Stimulated activated CD4-positive, alpha-beta T cell treated with anti-CD3 and anti-CD28 coated beads, TNF-alpha, amount 100 ng/mL, for 4 hours (primary cell): ENCODE measurements around the gene XRN1.
A peak's percentile ranks its signal among the peaks of the same experiment; 100 is the strongest.
"Not testable (repeated sequence)": the region's sequence is repeated elsewhere in the genome, so short reads cannot be mapped to it uniquely, and the experiment has no call there.

Source experiments
- DNase-seq, 3 experiments: peaks; one replicate each; pipeline ENCODE4 v3.0.0-alpha.2; 2020; ENCODE audit warnings: low read depth in 3 of 3

XRN1 gene

GRCh38 chr3:142337994-142338393 lies 109.8 kb downstream of the XRN1 start:
- no peak for DNase-seq

- DNase-seq = no peak
Measured at GRCh38 chr3:142332390-142332789, 115.4 kb downstream of the XRN1 start.

DNA sequence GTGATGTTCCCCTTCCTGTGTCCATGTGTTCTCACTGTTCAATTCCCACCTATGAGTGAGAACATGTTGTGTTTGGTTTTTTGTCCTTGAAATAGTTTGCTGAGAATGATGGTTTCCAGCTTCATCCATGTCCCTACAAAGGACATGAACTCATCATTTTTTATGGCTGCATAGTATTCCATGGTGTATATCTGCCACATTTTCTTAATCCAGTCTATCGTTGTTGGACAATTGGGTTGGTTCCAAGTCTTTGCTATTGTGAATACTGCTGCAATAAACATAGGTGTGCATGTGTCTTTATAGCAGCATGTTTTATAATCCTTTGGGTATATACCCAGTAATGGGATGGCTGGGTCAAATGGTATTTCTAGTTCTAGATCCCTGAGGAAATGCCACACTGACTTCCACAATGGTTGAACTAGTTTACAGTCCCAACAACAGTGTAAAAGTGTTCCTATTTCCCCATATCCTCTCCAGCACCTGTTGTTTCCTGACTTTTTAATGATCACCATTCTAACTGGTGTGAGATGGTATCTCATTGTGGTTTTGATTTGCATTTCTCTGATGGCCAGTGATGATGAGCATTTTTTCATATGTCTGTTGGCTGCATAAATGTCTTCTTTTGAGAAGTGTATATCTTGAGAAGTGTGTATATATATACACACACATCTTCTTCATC lies 123.4 kb downstream of the XRN1 start:
- not testable (repeated sequence) for DNase-seq

GRCh38 chr3:142319912-142320311 lies 127.9 kb downstream of the XRN1 start:
- DNase-seq = no peak

DNA sequence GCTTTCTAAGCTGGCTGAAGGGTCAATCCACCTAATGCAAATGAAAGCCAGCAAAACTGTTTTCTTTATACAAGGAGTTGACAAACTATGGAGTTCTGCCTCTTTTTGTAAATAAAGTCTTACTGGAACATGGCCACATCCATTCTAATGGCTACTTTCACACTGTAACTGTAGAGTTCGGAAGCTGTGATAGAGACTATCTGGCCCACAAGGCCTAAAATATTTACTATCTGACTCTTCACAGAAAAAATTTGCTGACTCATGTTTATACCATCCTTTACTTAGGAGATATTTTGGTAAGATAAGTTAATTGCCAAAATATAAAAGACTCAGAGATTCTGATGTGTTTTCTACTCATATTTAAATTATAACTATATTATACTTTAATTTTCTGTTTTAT lies 128.7 kb downstream of the XRN1 start:
- DNase-seq = no peak

- no peak for DNase-seq
Measured at GRCh38 chr3:142318331-142318730, 129.5 kb downstream of the XRN1 start.

DNA sequence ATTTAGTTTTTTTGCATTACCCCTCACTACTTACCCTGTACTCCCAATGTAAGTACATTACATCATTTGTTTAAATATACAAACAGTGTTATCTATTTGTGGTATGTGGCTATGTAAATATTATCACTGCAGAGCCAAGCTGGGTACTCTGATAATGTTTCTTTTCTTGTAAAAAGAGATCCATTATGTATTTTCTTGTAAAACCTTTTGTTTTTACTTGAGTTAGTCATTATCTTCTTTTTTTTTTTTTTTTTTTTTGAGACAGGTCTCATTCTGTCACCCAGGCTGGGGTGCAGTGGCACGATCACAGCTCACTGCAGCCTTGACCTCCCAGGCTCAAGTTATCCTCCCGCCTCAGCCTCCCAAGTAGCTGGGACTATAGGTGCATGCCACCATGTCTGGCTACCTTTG lies 131.9 kb downstream of the XRN1 start:
- DNase-seq = not testable (repeated sequence)

GRCh38 chr3:142315083-142315482 lies 132.8 kb downstream of the XRN1 start:
- DNase-seq = no peak

DNA sequence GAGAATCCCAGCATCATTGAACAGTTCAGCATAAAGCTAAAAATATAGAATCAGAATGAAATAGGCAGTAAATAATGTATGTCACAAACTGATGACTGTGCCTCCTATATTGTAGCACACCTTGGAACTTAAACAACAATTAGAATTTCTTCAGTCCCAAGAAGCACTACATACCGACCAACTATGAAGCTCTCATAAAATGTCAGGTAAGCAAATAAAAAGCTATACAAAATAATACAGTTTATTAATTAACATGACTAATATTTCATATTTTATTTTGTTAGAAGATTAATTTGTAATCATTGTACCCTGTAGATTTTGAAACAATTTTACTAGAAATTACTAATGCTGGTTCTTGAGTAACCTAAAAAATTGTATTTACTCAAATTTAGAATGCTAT lies 137.4 kb downstream of the XRN1 start:
- DNase-seq = no peak

GRCh38 chr3:142302847-142303246 lies 145.0 kb downstream of the XRN1 start:
- DNase-seq = not testable (repeated sequence)

DNA sequence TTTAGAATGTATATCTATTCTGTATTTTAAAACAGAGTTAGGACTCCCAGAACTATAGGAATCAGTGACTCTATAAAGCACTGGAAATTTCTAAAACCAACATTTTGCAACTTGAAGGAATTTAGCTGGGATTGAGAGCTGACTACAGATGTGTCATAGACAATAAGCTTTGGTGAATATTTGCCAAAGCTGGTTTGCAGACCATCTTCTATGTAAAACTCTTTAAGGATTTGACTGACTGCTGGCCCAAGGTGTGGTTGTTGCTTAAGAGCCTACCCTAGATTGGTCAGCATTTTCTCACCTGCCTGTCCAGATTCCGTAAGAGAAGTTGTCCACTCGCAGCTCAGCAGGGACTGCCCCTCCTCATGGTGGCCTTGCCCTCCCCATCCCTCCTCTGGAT lies 149.2 kb downstream of the XRN1 start:
- DNase-seq = no peak

GRCh38 chr3:142296507-142296906 lies 151.3 kb downstream of the XRN1 start:
- no peak for DNase-seq

GRCh38 chr3:142287866-142288638 lies 159.8 kb downstream of the XRN1 start:
- no peak for DNase-seq

DNA sequence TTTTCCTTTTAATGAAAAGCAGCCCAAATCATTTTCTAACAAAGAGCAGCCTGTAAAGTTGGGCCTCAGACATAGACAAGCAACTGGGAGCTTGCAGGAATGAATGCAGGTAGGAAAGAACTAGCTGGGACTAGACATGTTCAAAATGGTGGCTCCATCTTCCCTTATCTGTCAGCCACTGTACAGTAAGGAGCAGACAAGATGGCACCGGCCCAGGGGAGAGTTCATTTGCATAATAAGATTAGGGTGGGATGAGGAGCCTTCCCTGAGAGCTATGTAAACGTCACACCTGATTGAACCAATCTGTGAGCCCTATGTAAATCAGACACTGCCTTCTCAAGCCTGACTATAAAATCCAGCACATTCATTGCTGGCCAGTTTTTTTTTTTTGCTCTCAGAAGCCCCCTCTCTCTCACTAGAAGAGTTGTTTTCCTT lies 162.7 kb downstream of the XRN1 start:
- no peak for DNase-seq

- no peak for DNase-seq
Measured at GRCh38 chr3:142282503-142282902, 165.3 kb downstream of the XRN1 start.

DNA sequence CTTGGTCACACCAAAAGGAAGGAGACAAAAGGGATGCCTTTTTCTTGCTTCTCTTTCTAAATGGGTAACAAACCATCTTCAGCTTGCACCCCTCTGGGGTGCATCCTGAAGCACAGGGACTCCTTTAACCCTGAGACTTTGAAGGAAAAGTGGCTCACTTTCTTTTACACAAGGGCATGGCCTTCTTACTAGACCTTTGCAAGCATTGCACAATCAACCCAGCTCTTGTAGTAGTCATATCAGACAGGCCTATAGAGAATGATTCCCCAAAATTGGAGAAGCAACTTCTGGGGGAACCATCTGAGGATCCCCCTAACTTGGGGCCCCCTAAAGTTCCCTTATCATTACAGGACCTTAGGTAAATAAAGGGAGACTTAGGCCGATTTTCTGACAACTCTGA lies 166.4 kb downstream of the XRN1 start:
- no peak for DNase-seq

- DNase-seq = peak in 1 of 3 experiments; percentile 20
Measured at GRCh38 chr3:142279965-142280590, 167.8 kb downstream of the XRN1 start.

DNA sequence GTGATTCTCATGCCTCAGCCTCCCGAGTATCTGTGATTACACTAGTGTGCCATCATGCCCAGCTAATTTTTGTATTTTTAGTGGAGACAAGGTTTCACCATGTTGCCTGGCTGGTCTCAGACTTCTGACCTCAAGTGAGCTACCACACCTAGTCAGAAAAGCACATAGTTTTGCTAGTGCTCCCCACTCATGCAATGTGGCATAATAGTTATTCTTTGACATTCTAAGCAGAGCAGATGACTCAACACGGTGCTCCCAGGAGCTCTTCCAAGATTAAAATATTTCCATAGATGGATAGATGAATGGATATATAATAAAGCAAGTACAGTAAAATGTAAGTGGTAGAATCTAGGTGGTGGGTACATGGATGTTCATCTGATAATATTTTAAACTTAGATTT lies 169.4 kb downstream of the XRN1 start:
- DNase-seq = no peak

GRCh38 chr3:142276781-142277180 lies 171.1 kb downstream of the XRN1 start:
- no peak for DNase-seq

- DNase-seq = no peak
Measured at GRCh38 chr3:142275856-142276255, 172.0 kb downstream of the XRN1 start.

DNA sequence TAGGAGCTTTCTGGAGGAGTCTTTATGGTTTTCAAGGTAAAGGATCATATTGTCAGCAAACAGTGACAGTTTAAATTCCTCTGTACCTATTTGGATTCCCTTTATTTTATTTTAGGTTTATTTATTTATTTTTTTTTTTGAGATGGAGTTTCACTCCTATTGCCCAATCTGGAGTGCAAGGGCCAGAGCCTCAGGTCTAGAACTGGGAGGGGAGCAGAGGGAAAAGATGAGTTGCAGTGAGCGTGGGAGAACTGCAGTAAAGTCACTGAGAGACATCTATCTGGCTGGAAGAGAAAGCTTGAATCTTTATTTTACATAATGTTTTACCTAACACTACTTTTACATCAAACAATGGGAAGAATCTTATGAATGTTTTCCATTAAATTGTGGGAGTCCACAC lies 172.9 kb downstream of the XRN1 start:
- DNase-seq = no peak

GRCh38 chr3:142273501-142273900 lies 174.3 kb downstream of the XRN1 start:
- DNase-seq = no peak
